MCF 10A (cell line): ENCODE results near the gene MAPRE3. TPM values are rescaled to one million over a fixed set of nuclear protein-coding genes. Genes with fewer than 3 reads are reported as not detected.

Experiments
- BruUV-seq: library from RNA; stranded (reverse); fragments of 400-500 nt; replicated peaks from 2 replicates; lab custom pipeline; 2021; lab: Mats Ljungman, UMichigan
- CTCF ChIA-PET: fragments of 300-600 bp; sonication (Branson Sonifier 250); formaldehyde crosslinking; extraction: SDS; loops from one replicate; lab custom pipeline; 2021; ENCODE audit warnings: antibody characterized with exemption, inconsistent platforms; lab: Yijun Ruan, JAX
- POLR2A ChIA-PET: fragments of 300-600, 350-650 bp; sonication (Branson Sonifier 250); formaldehyde crosslinking; extraction: SDS; loops from one replicate; lab custom pipeline; 2020; ENCODE audit warnings: antibody characterized with exemption, inconsistent platforms; lab: Yijun Ruan, JAX
- DNase-seq: peaks from one replicate; pipeline ENCODE4 v3.0.0-alpha.2; 2018; ENCODE audit not compliant: unreplicated experiment
- H3K27ac Mint-ChIP-seq: one replicate; pipeline ENCODE4 v1.8.0; 2022; ENCODE audit warnings: mild to moderate bottlenecking, low read depth, mixed read lengths; ENCODE audit not compliant: unreplicated experiment
- H3K27me3 Mint-ChIP-seq: one replicate; pipeline ENCODE4 v1.8.0; 2022; ENCODE audit warnings: mixed read lengths; ENCODE audit not compliant: insufficient read depth, unreplicated experiment
- H3K36me3 Mint-ChIP-seq: one replicate; pipeline ENCODE4 v1.8.0; 2022; ENCODE audit warnings: mild to moderate bottlenecking, moderate library complexity, mixed read lengths; ENCODE audit not compliant: insufficient read depth, unreplicated experiment
- H3K4me1 Mint-ChIP-seq: one replicate; pipeline ENCODE4 v1.8.0; 2022; ENCODE audit warnings: mixed read lengths; ENCODE audit not compliant: insufficient read depth, unreplicated experiment
- H3K4me3 Mint-ChIP-seq: one replicate; pipeline ENCODE4 v1.8.0; 2022; ENCODE audit warnings: mild to moderate bottlenecking, moderate library complexity, mixed read lengths; ENCODE audit not compliant: unreplicated experiment
- H3K9me3 Mint-ChIP-seq: one replicate; pipeline ENCODE4 v1.8.0; 2022; ENCODE audit warnings: mixed read lengths; ENCODE audit not compliant: unreplicated experiment
- intact Hi-C: fragments of 100-400 bp; cut with micrococcal nuclease; formaldehyde crosslinking; loops from 2 replicates; pipeline ENCODE4 v1.14.1; 2022
- total RNA-seq: library from RNA; stranded (reverse); gene quantifications from 2 replicates; pipeline ENCODE4 v1.2.3, GENCODE V29; 2022
- TF ChIP-seq, protein P1 (sequence below): fragments of 200-600 bp; IDR thresholded peaks from one replicate; pipeline ENCODE4 v1.8.0; 2022; ENCODE audit warnings: antibody characterized with exemption, mild to moderate bottlenecking; ENCODE audit not compliant: unreplicated experiment

The MAPRE3 gene
- total RNA-seq, 1 experiment from 2014 or later = 18.0 TPM

DNA sequence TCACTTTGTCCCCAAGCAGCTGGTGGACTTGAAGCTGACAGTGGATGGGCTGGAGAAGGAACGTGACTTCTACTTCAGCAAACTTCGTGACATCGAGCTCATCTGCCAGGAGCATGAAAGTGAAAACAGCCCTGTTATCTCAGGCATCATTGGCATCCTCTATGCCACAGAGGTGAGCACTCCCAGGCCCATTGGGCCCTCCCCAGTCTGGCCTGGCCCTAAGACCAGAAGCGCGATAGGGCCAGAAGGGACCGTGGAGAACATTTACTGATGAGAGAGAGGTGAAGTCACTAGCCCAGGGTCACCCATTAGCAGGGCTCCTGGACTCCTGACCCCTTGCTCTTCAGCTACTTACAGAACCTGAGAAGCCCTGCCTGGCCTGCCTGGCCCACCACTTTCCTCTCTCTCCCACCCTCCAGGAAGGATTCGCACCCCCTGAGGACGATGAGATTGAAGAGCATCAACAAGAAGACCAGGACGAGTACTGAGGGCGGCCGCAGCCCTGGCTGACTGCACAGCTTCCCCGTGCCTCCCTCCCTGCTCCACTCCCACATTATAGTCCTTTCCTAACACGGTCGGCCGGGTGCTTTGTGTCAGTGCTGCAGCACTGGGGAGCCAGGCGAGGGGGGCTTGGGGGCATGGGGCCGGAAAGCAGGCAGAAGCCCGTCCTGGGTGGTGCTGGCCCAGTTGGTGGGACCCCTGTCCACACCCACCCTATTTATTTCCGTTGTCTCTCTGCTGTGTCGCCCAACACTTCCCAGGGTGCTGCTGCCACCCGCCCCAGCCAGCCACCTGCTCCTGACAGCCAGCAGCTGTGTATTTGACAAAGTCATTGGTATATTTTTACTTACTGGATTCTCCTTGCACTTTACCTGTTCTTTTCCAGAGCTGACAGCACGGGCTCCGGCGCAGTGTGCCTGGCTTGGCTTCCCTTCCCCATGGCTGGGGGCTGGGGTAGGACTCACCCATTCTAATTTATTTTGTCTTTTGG, 55.7 kb downstream of the MAPRE3 start:
- BruUV-seq = TSS peak; percentile 46
- H3K27ac Mint-ChIP-seq = no peak overlapping the region
- intact Hi-C loops = no loop called here
- H3K27me3 Mint-ChIP-seq = no peaks in the 10 kb centered on the region
- H3K4me1 Mint-ChIP-seq = peaks cover 9% of the 10 kb centered on the region
- peaks cover 23% of the 10 kb centered on the region for H3K36me3 Mint-ChIP-seq
- no peak for DNase-seq
- no peaks in the 10 kb centered on the region for H3K9me3 Mint-ChIP-seq
- no peak overlapping the region for H3K4me3 Mint-ChIP-seq
- TF ChIP-seq, protein P1, sequence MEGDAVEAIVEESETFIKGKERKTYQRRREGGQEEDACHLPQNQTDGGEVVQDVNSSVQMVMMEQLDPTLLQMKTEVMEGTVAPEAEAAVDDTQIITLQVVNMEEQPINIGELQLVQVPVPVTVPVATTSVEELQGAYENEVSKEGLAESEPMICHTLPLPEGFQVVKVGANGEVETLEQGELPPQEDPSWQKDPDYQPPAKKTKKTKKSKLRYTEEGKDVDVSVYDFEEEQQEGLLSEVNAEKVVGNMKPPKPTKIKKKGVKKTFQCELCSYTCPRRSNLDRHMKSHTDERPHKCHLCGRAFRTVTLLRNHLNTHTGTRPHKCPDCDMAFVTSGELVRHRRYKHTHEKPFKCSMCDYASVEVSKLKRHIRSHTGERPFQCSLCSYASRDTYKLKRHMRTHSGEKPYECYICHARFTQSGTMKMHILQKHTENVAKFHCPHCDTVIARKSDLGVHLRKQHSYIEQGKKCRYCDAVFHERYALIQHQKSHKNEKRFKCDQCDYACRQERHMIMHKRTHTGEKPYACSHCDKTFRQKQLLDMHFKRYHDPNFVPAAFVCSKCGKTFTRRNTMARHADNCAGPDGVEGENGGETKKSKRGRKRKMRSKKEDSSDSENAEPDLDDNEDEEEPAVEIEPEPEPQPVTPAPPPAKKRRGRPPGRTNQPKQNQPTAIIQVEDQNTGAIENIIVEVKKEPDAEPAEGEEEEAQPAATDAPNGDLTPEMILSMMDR = no peak
- POLR2A ChIA-PET = no interaction called here
- CTCF ChIA-PET = interaction anchor here (0.8 to 2.4 kb wide), 4 partner anchors 9 to 336 kb away, joined by 5 to 10 read pairs (median 6); no protein-coding TSS in a partner anchor

DNA sequence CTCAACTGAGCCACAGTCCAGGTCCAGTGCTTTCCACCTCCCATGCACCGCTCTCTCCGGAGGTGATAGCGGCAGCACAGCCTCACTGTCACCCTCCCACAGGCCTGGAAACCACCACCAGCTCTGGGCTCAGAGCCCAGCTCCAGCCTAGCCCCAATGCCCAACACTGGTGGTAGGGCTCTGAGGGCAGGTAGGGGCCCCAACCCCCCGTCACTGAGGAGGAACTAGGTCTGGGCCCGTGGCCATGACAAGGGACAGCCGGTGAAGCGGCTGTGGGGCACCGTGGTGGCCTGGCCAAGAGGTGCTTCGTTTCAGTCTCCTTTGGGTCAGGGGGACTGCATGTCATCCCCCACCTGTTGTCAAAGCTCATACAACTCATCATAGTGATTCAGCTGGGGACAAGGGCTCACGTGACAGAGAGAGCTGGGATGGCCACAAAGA, 56.8 kb downstream of the MAPRE3 start:
- Mint-ChIP-seq H3K4me3 (no peak overlapping the region), H3K9me3 (no peaks in the 10 kb centered on the region), H3K27ac (no peak overlapping the region), H3K36me3 (peaks cover 21% of the 10 kb centered on the region), H3K4me1 (peaks cover 4% of the 10 kb centered on the region), H3K27me3 (no peaks in the 10 kb centered on the region)
- ChIA-PET CTCF (interaction anchor here (1.2 to 2.4 kb wide), 2 partner anchors 27 to 65 kb away, joined by 8 to 10 read pairs; no protein-coding TSS in a partner anchor), POLR2A (no interaction called here)
- DNase-seq = no peak
- TF ChIP-seq, protein P1 = no peak
- BruUV-seq = no TSS peak
- intact Hi-C loops = no loop called here

DNA sequence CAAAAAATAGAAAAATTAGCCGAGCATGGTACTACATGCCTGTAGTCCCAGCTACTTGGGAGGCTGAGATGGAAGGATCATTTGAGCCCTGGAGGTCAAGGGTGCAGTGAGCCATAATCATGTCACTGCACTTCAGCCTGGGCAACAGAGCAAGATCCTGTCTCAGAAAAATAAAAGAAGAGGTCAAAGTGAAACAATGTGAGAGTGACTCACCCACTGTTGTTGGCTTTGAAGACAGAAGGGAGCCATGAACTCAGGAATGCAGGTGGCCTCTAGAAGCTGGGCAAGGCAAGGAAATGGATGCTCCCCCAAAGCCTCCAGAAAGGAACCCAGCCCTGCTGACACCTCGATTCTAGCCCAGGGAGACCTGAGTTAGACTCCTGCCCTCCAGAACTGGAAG, 58.6 kb downstream of the MAPRE3 start:
- no peak overlapping the region for H3K4me3 Mint-ChIP-seq
- H3K27ac Mint-ChIP-seq = no peak overlapping the region
- POLR2A ChIA-PET = interaction anchor here (1.4 kb wide), 1 partner anchor 57 kb away, joined by 4 read pairs; no protein-coding TSS in a partner anchor
- H3K36me3 Mint-ChIP-seq = peaks cover 21% of the 10 kb centered on the region
- no TSS peak for BruUV-seq
- H3K9me3 Mint-ChIP-seq = no peaks in the 10 kb centered on the region
- H3K27me3 Mint-ChIP-seq = no peaks in the 10 kb centered on the region
- CTCF ChIA-PET = interaction anchor here (0.9 to 1.1 kb wide), 2 partner anchors 67 kb away, joined by 4 to 7 read pairs; no protein-coding TSS in a partner anchor
- peaks cover 13% of the 10 kb centered on the region for H3K4me1 Mint-ChIP-seq
- intact Hi-C loops = no loop called here
- TF ChIP-seq, protein P1 = no peak
- DNase-seq = no peak
